Suppressor macrophage (primary cell): Measurements from ENCODE around the gene PNMA8C.

Experiments used
- DNase-seq, 4 experiments: peaks; one replicate each; pipeline ENCODE4 v3.0.0-alpha.2; 2020 to 2022
- total RNA-seq, 17 experiments: gene quantifications; one replicate each; lab custom pipeline; 2026; ENCODE audit warnings: mixed read lengths in 6 of 17, inconsistent platforms in 3 of 17; lab: John Stamatoyannopoulos, UW

PNMA8C gene
- 0 to 1.7 (median 0) reads per million in 17 experiments for total RNA-seq

GRCh38 chr19:46428239-46429135 lies at the start of gene PNMA8C:
Gene PNMA8C (minus strand): TSS chr19:46428936. CDS start chr19:46428359, 577 bp downstream.
- peak; percentile 59 to 78 (median 72) for DNase-seq

- no peak for DNase-seq
These were observed 47.2 kb upstream of the PNMA8C start for GRCh38 chr19:46475986-46476385.

GRCh38 chr19:46474211-46474610 lies 45.5 kb upstream of the PNMA8C start:
- DNase-seq, result no peak

- DNase-seq, result no peak
These were observed 43.9 kb upstream of the PNMA8C start for GRCh38 chr19:46472592-46472991.

- no peak for DNase-seq
These were observed 43.2 kb upstream of the PNMA8C start for GRCh38 chr19:46471811-46472543.

GRCh38 chr19:46471116-46471733 lies 42.5 kb upstream of the PNMA8C start, which contains the start of gene PNMA8A:
Gene PNMA8A (minus strand): TSS chr19:46471563. CDS start chr19:46471035, 528 bp downstream.
- peak in 2 of 4 experiments; percentile 23 to 59 for DNase-seq

GRCh38 chr19:46470376-46470775 lies 41.6 kb upstream of the PNMA8C start:
- no peak for DNase-seq

GRCh38 chr19:46469541-46470185 lies 40.9 kb upstream of the PNMA8C start:
- DNase-seq, result no peak

- DNase-seq, result no peak
These were observed 37.9 kb upstream of the PNMA8C start for GRCh38 chr19:46466536-46467196.

- DNase-seq, result no peak
These were observed 34.8 kb upstream of the PNMA8C start for GRCh38 chr19:46463516-46463915.

GRCh38 chr19:46461537-46461936 lies 32.8 kb upstream of the PNMA8C start:
- DNase-seq, result no peak

- no peak for DNase-seq
These were observed 32.2 kb upstream of the PNMA8C start for GRCh38 chr19:46460981-46461380.

GRCh38 chr19:46460055-46460454 lies 31.3 kb upstream of the PNMA8C start:
- DNase-seq, result no peak

- no peak for DNase-seq
These were observed 28.2 kb upstream of the PNMA8C start for GRCh38 chr19:46456930-46457329.

GRCh38 chr19:46454244-46454643 lies 25.5 kb upstream of the PNMA8C start:
- no peak for DNase-seq

GRCh38 chr19:46453661-46454060 lies 24.9 kb upstream of the PNMA8C start:
- no peak for DNase-seq

- no peak for DNase-seq
These were observed 23.4 kb upstream of the PNMA8C start for GRCh38 chr19:46452186-46452585.

GRCh38 chr19:46451352-46451751 lies 22.6 kb upstream of the PNMA8C start:
- no peak for DNase-seq

- DNase-seq, result no peak
These were observed 22.0 kb upstream of the PNMA8C start for GRCh38 chr19:46450737-46451136.

GRCh38 chr19:46449228-46449627 lies 20.5 kb upstream of the PNMA8C start:
- no peak for DNase-seq

GRCh38 chr19:46448601-46449000 lies 19.9 kb upstream of the PNMA8C start:
- no peak for DNase-seq

- DNase-seq, result no peak
These were observed 19.1 kb upstream of the PNMA8C start for GRCh38 chr19:46447824-46448223.
